DOHH2 (cell line): ENCODE data around the gene RNASET2.

ENCODE experiments used
- CTCF ChIP-seq: fragments of 200-600 bp; sonication (generic); IDR thresholded peaks from one replicate; pipeline ENCODE4 v1.5.1; 2014; ENCODE audit warnings: antibody characterized with exemption, mild to moderate bottlenecking, low read depth, low read length; ENCODE audit not compliant: poor library complexity, severe bottlenecking
- EZH2phosphoT487 ChIP-seq: fragments of 200-600 bp; sonication (generic); IDR thresholded peaks from 2 replicates; pipeline ENCODE4 v1.6.1; 2017; ENCODE audit warnings: borderline replicate concordance, mild to moderate bottlenecking, antibody characterized with exemption, low read length, moderate library complexity, mixed read lengths

DNA sequence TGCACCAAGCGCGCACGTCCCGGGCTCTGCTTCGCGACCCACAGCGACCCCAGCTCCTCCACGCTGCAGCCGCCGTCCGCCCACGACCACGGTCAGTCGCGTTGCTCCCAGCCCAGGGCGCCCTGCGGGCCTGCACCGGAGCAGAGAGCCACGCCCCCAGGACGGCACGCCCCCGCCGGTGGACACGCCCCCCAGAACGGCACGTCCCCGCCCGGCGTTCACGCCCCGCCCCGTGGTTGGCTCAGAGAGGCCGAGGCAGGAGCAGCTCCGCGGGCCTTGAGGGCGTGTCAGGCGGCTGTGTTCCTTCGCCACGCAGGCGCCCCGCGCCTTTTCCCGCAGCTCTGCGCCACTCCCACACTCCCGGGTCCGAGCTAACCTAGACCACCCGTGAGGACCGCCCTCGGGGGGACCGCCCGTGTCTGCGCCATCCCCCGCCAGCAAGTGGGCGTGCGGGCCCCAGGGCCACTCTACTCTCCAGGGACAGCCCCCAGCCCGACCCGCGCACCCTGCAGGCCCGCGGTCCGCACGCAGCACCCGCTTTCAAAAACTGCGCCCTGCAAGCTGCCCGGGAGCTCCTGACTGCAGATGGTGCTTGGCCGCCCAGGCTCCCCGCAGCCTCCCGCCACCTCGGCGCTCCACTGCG is at the start of gene RNASET2:
- TF ChIP-seq CTCF (no peak), EZH2phosphoT487 (no peak)
